Smooth muscle cell (in vitro differentiated cells): ENCODE measurements around the gene RHPN2. TPM values are rescaled to one million over a fixed set of nuclear protein-coding genes. Genes with fewer than 3 reads are reported as not detected.

Source experiments
- DNase-seq: peaks from one replicate; lab custom pipeline; 2025; ENCODE audit not compliant: unreplicated experiment; lab: John Stamatoyannopoulos, UW
- H2AFZ ChIP-seq: fragments of 200-600 bp; sonication (generic); 2 replicates; pipeline ENCODE4 v1.6.0; 2016; ENCODE audit warnings: antibody characterized with exemption, low read depth, mild to moderate bottlenecking
- H3F3A ChIP-seq: fragments of 200-600 bp; sonication (generic); 2 replicates; pipeline ENCODE4 v1.6.0; 2017; ENCODE audit warnings: antibody characterized with exemption, low read depth
- H3K27ac ChIP-seq: fragments of 200-600 bp; sonication (generic); 2 replicates; pipeline ENCODE4 v1.5.1; 2016; ENCODE audit warnings: low read depth, mild to moderate bottlenecking
- H3K27me3 ChIP-seq: fragments of 200-600 bp; sonication (generic); 2 replicates; pipeline ENCODE4 v1.6.1; 2016; ENCODE audit warnings: low read depth, mild to moderate bottlenecking
- H3K36me3 ChIP-seq: fragments of 200-600 bp; sonication (generic); 2 replicates; pipeline ENCODE4 v1.5.1; 2016; ENCODE audit warnings: low read depth
- H3K4me1 ChIP-seq: fragments of 200-600 bp; sonication (generic); 2 replicates; pipeline ENCODE4 v1.5.1; 2016; ENCODE audit warnings: low read depth
- H3K4me2 ChIP-seq: fragments of 200-600 bp; sonication (generic); 2 replicates; pipeline ENCODE4 v1.6.0; 2016; ENCODE audit warnings: mild to moderate bottlenecking
- H3K4me3 ChIP-seq: fragments of 200-600 bp; sonication (generic); 2 replicates; pipeline ENCODE4 v1.5.1; 2016; ENCODE audit warnings: mild to moderate bottlenecking
- H3K79me2 ChIP-seq: fragments of 200-600 bp; sonication (generic); 2 replicates; pipeline ENCODE4 v1.6.0; 2016; ENCODE audit warnings: low read depth, mild to moderate bottlenecking
- H3K9ac ChIP-seq: fragments of 200-600 bp; sonication (generic); 2 replicates; pipeline ENCODE4 v1.6.0; 2016; ENCODE audit warnings: low read depth
- H3K9me3 ChIP-seq: fragments of 200-600 bp; sonication (generic); replicated peaks from 2 replicates; pipeline ENCODE4 v1.5.1; 2016; ENCODE audit warnings: low read depth
- H4K20me1 ChIP-seq: fragments of 200-600 bp; sonication (generic); 2 replicates; pipeline ENCODE4 v1.6.0; 2016; ENCODE audit warnings: low read depth
- CTCF ChIP-seq: fragments of 200-600 bp; sonication (generic); IDR thresholded peaks from 2 replicates; pipeline ENCODE4 v1.5.1; 2017; ENCODE audit warnings: borderline replicate concordance, mild to moderate bottlenecking, antibody characterized with exemption; ENCODE audit not compliant: insufficient read depth, poor library complexity, severe bottlenecking
- WGBS: methylation state at CpG from one replicate; pipeline ENCODE4 v1.1.7; 2016; ENCODE audit warnings: low lambda C conversion rate; 5-methylcytosine and 5-hydroxymethylcytosine counted together
- polyA plus RNA-seq: library from polyadenylated mRNA; unstranded; fragments of >200 nt; fragmentation: Nextera tagmentation; extraction: Ambion mirVana; gene quantifications from 2 replicates; pipeline ENCODE4 v1.2.1, GENCODE V29; 2016
- total RNA-seq: library from RNA; depleted of rRNA; stranded (reverse); fragments of >200 nt; gene quantifications from 2 replicates; pipeline ENCODE4 v1.2.3, GENCODE V29; 2014

The RHPN2 gene
- total and polyA plus RNA-seq, 2 experiments from 2014 or later = 1.2 to 4.9 TPM

DNA sequence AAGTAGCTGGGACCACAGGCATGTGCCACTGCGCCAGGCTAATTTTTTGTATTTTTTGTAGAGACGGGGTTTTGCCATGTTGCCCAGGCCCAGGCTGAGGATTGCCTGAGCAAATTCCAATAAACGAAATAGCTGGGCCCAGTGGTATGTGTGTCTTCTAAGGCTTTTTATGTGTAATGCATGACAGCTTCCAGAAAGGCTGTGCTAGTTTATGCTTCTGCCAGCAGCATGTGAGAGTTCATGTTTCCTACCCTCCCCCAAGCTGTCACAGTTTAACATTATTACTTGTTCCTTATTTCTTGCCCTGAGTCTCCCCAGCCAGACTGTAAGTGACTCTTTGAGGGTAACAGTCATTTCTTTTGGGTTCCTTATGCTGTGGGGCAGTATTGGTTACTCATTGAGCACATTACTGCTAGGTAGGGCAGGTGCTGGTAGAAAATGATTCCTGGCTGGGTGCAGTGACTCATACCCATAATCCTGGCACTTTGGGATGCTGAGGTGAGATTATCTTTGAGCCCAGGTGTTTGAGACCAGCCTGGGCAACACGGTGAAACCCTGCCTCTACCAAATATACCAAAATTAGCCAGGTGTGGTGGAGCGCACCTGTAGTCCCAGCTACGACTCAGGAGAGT lies 29.9 kb upstream of the RHPN2 start:
- no peak overlapping the region for H3K4me3 ChIP-seq
- no peak overlapping the region for H2AFZ ChIP-seq
- H3F3A ChIP-seq = no peaks in the 10 kb centered on the region
- no peaks in the 10 kb centered on the region for H3K9me3 ChIP-seq
- H3K4me1 ChIP-seq = no peaks in the 10 kb centered on the region
- H3K4me2 ChIP-seq = no peak overlapping the region
- TF ChIP-seq CTCF = no peak
- 97% methylated on average over 6 of the region's 6 CpGs for WGBS
- DNase-seq = no peak
- no peak overlapping the region for H3K9ac ChIP-seq
- H3K36me3 ChIP-seq = peaks cover 8% of the 10 kb centered on the region
- no peaks in the 10 kb centered on the region for H3K79me2 ChIP-seq
- no peak overlapping the region for H3K27ac ChIP-seq
- H4K20me1 ChIP-seq = no peaks in the 10 kb centered on the region
- H3K27me3 ChIP-seq = no peaks in the 10 kb centered on the region

DNA sequence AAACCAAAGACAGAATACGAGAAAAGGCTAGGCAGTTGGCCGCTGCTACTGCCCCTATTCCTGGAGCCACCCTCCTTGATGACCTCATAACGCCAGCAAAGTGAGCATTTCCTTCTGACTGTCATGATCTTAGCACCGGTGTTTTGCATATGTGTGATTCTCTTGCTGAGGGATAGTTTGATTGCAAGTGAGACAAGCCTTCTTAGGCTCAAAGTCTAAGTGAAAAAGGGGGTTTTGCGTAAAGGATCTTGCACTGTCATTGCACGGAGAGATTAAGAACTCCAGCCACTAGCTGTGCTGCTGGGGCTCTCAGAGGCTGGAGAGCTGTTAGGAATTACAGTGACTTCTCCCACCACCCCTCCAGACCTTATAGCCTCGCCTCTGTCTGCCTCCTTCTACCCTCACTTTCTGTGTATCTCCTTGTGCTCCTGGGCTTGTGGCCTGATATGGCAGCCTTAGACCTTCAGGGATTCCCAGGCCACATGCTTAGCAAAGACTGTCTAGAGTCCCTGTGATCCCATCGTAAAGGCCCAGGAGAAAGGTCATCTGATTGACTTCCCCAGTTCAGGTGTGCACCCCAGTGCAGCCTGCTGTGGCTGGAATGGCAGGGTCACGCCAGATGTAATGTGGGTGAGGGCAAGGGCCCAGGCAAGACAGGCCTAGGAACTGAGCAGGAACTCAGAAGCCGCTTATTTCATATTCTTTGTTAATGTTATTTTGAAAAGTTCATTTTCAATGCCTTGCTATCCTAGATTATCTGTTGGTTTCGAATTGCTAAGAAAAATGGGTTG lies 28.9 kb upstream of the RHPN2 start:
- Histone ChIP-seq H3K79me2 (no peaks in the 10 kb centered on the region), H3K36me3 (peaks cover 8% of the 10 kb centered on the region), H3K4me1 (no peaks in the 10 kb centered on the region), H3K27me3 (no peaks in the 10 kb centered on the region), H3K9me3 (no peaks in the 10 kb centered on the region), H2AFZ (no peak overlapping the region), H3F3A (no peaks in the 10 kb centered on the region), H3K27ac (no peak overlapping the region), H3K4me3 (no peak overlapping the region), H3K9ac (no peak overlapping the region), H4K20me1 (no peaks in the 10 kb centered on the region), H3K4me2 (no peak overlapping the region)
- DNase-seq = no peak
- no peak for TF ChIP-seq CTCF
- WGBS = 97% methylated on average over 11 of the region's 11 CpGs

DNA sequence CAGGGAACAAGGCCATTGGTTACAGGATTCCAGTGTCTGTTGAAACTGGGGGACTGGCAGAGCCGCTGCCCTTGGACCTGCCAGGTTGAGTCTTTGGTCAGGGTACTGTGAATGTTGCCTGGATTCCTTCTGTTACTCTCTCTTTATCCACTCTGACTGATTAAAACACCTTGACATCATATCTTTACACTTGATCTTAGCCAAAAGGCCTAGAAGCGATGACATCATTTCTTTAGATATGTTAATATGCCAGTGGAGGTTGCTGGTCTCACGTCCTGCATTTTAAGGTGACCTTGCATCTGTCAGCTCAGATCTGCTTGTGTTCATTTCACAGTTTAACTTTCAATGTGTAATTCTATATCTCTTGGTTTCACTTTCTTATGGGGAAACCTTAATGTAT lies 25.5 kb upstream of the RHPN2 start:
- no peaks in the 10 kb centered on the region for H4K20me1 ChIP-seq
- H3K27me3 ChIP-seq = no peaks in the 10 kb centered on the region
- H3K79me2 ChIP-seq = no peaks in the 10 kb centered on the region
- WGBS = 79% methylated on average over 3 of the region's 3 CpGs
- H3K4me2 ChIP-seq = no peak overlapping the region
- H3K27ac ChIP-seq = no peak overlapping the region
- no peak overlapping the region for H2AFZ ChIP-seq
- H3K4me3 ChIP-seq = no peak overlapping the region
- no peak for TF ChIP-seq CTCF
- H3F3A ChIP-seq = no peaks in the 10 kb centered on the region
- H3K9ac ChIP-seq = no peak overlapping the region
- no peaks in the 10 kb centered on the region for H3K4me1 ChIP-seq
- DNase-seq = no peak
- H3K9me3 ChIP-seq = no peaks in the 10 kb centered on the region
- H3K36me3 ChIP-seq = peaks cover 8% of the 10 kb centered on the region

DNA sequence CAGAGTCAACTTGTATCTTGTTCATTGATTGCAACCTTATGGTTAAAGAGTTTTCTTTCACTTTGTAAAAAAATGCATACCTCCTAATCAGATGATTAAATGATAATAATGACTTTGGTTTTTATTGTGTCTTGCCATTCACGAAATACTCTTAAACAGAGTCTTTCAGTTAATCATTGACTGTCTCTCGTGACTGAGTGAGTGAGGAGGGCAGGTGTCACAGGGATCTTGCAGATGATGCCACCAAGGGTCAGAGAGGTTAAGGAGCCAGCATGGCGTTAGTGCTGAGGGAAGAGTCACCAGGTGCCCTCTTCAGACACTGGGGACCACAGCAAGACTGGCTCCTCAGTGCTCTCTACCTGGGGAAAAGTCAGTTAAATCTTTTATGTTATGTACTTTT lies 24.3 kb upstream of the RHPN2 start:
- TF ChIP-seq CTCF = no peak
- Histone ChIP-seq H3K27ac (no peak overlapping the region), H3K9ac (no peak overlapping the region), H2AFZ (no peak overlapping the region), H3K36me3 (peaks cover 8% of the 10 kb centered on the region), H3K9me3 (no peaks in the 10 kb centered on the region), H3F3A (no peaks in the 10 kb centered on the region), H4K20me1 (no peaks in the 10 kb centered on the region), H3K79me2 (no peaks in the 10 kb centered on the region), H3K27me3 (no peaks in the 10 kb centered on the region), H3K4me2 (no peak overlapping the region), H3K4me1 (no peaks in the 10 kb centered on the region), H3K4me3 (no peak overlapping the region)
- no peak for DNase-seq
- 98% methylated on average over 3 of the region's 3 CpGs for WGBS
